Heart right ventricle (tissue), 16 donors: ENCODE results near the gene TMEM270. TPM values are rescaled to one million over a fixed set of nuclear protein-coding genes. Genes with fewer than 3 reads are reported as not detected.

ENCODE experiments used
- ATAC-seq, 8 donors: fragments of 200-7000 bp; cut with Tn5 transposase; one replicate each; pipeline ENCODE4 v1.9.1; 2020; ENCODE audit warnings: mild to moderate bottlenecking in 8 of 8, moderate library complexity in 8 of 8, moderate number of reproducible peaks in 1 of 8
- DNase-seq, 2 donors: peaks; one replicate each; pipeline ENCODE4 v3.0.0-alpha.2; 2020
- H3K27ac ChIP-seq, 10 donors: fragments of 200-600 bp; sonication (generic) in 2 of 10; one replicate each; pipeline versions ENCODE4 v1.5.0 to v1.8.0; 2020 to 2022; ENCODE audit warnings: mild to moderate bottlenecking in 3 of 10
- H3K27me3 ChIP-seq, 7 donors: fragments of 200-600 bp; one replicate each; pipeline ENCODE4 v1.8.0; 2021 to 2022; ENCODE audit warnings: mild to moderate bottlenecking in 2 of 7
- H3K36me3 ChIP-seq, 9 donors: fragments of 200-600 bp; sonication (generic) in 1 of 9; one replicate each; pipeline versions ENCODE4 v1.5.0 to v1.8.0; 2020 to 2022; ENCODE audit warnings: mild to moderate bottlenecking in 2 of 9
- H3K4me1 ChIP-seq, 9 donors: fragments of 200-600 bp; sonication (generic) in 1 of 9; one replicate each; pipeline versions ENCODE4 v1.5.0 to v1.8.0; 2020 to 2022; ENCODE audit warnings: mild to moderate bottlenecking in 4 of 9
- H3K4me3 ChIP-seq, 10 donors: fragments of 200-600 bp; sonication (generic) in 2 of 10; one replicate each; pipeline versions ENCODE4 v1.5.0 to v1.8.0; 2020 to 2022; ENCODE audit warnings: mild to moderate bottlenecking in 7 of 10, moderate library complexity in 2 of 10
- H3K9me3 ChIP-seq, 11 donors: fragments of 200-600 bp in 10 of 11; sonication (generic) in 2 of 11; one replicate each; pipeline versions ENCODE4 v1.5.0 to v1.8.0; 2013 to 2022; ENCODE audit warnings: mild to moderate bottlenecking in 2 of 11, control low read depth in 1 of 11, moderate library complexity in 1 of 11
- WGBS, 2 donors: extraction: QIAGEN DNeasy Blood & Tissue Kit; methylation state at CpG; one replicate each; pipeline ENCODE4 v1.1.7; 2013; ENCODE audit warnings: inconsistent platforms in 1 of 2; 5-methylcytosine and 5-hydroxymethylcytosine counted together
- intact Hi-C, 10 donors: fragments of 100-400 bp; cut with DNase I; formaldehyde crosslinking; loops; one replicate each; pipeline versions ENCODE4 v1.11.1 to v1.14.2; 2022
- polyA plus RNA-seq, 2 donors: library from polyadenylated mRNA; stranded (reverse); fragments of 200-250 nt; gene quantifications; one replicate each; pipeline ENCODE4 v1.2.3, GENCODE V29; 2013
- total RNA-seq, 10 donors: library from RNA; stranded (reverse); fragmentation: NEBNext Ultra II Directional in 3 of 10; extraction: Animal tissue kit (Norgen Biotek cat#: 25700) in 3 of 10; gene quantifications; one replicate each; pipeline versions ENCODE4 v1.2.1 to v1.2.4, GENCODE V29; 2021 to 2023
- TF ChIP-seq, protein P1 (sequence below), 9 donors: fragments of 200-600 bp; sonication (generic) in 2 of 9; IDR thresholded peaks; one replicate each; pipeline versions ENCODE4 v1.5.0 to v1.8.0; 2021 to 2022; ENCODE audit warnings: antibody characterized with exemption in 9 of 9, mild to moderate bottlenecking in 5 of 9, moderate library complexity in 1 of 9
- donor health status: Arrhythmogenic right ventricular cardiomyopathy.
- donor health status: ischemic (EF 13 %, LVEDD 7.1; RV severe dilation, severe dysfunction).
- donor health status: healthy with polysubstance abuse.
- donor health status: DM: no; HTN: yes; CAD: no.
- donor health status: DM: no; HTN: no; CAD: no.
- donor health status: ischemic (EF 25% LVEDD 6.9; RV normal size, moderate dysfunction).
- donor health status: ischemic (EF 25% LVEDD 5.7; RV mildly dilated, moderate dysfunction).
- donor health status: healthy.
- donor health status: DM: yes; HTN: yes; CAD: no.
- donor health status: Ischemic cardiomyopathy.
- donor health status: ischemic (EF 35%, LVEDD 5.7; RV mildly dilated, moderate dysfunction).
- donor health status: nonischemic (EF 11% LVEDD 7.7; RV severe dilation, severe dysfunction).
- donor health status: DM: yes; HTN: yes; CAD: no.
- donor health status: PGD.
- donor health status: ischemic (EF 29% LVEDD 5.4; RV normal size, mild dysfunction).
- donor health status: nonischemic (EF 23%, LVEDD 6.1; RV moderate dilation, normal function).

The TMEM270 gene
- total and polyA plus RNA-seq, 12 donors, result not detected

DNA sequence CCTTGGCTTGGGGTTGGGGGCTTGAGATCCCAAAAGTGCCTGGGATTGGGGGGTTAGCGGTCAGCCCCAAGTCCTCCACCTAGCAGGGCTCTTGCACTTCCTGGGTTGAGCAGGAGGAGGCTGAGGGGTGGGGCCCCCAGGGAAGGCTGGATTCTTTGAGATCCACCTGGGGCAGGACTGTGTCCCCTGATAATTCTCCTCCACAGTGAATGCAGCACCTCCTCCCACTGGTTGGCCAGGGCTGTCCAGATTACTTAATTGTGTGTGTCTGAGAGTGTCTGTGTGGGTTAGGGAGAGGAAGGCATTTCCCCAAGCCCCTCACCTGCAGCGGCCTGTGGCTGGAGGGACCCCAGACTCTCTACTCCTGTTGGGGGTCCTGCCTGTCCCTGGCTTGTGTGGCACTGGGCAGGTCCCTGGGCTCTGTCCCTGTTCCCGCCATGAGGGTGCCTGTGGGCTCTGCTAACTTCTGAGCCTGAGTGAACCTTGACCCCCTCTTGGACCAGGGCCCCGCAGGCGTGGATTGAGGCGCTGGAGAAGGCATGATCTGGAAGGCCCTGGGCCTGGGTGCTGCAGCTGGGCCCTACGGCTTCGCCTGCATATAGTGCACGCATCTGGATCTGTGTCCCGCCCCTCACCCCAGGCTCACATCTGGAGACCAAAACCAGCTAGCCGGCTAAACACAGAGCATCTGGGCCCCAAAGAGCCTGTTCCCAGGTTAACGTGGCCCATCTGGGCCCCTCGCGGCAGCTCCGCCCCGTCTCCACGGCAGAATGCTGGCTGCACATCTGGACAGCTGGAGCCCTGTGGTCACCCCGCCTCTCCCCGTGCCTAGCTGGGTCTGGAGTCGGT, 10.4 kb downstream of the TMEM270 start:
- 73 to 79% methylated on average over 20 of the region's 20 CpGs for WGBS, 2 donors
- intact Hi-C loops, result loop anchor here in 2 of 10 donors (10.0 kb wide), 2 partner anchors 103 to 333 kb away; no protein-coding TSS in a partner anchor
- Histone ChIP-seq H3K9me3 (no peaks in the 10 kb centered on the region), H3K27me3 (no peaks in the 10 kb centered on the region), H3K36me3 (no peaks in the 10 kb centered on the region), H3K27ac (peak overlapping the region in 2 of 10 donors; percentile 1 to 21), H3K4me3 (no peak overlapping the region), H3K4me1 (peaks cover 6 to 41% (median 19%) of the 10 kb centered on the region in 9 donors)
- ATAC-seq, result peak; percentile 21 to 55 (median 34)
- TF ChIP-seq, protein P1, sequence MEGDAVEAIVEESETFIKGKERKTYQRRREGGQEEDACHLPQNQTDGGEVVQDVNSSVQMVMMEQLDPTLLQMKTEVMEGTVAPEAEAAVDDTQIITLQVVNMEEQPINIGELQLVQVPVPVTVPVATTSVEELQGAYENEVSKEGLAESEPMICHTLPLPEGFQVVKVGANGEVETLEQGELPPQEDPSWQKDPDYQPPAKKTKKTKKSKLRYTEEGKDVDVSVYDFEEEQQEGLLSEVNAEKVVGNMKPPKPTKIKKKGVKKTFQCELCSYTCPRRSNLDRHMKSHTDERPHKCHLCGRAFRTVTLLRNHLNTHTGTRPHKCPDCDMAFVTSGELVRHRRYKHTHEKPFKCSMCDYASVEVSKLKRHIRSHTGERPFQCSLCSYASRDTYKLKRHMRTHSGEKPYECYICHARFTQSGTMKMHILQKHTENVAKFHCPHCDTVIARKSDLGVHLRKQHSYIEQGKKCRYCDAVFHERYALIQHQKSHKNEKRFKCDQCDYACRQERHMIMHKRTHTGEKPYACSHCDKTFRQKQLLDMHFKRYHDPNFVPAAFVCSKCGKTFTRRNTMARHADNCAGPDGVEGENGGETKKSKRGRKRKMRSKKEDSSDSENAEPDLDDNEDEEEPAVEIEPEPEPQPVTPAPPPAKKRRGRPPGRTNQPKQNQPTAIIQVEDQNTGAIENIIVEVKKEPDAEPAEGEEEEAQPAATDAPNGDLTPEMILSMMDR (IDR thresholded peaks at IDR 0.05), result no peak
- peak in 1 of 2 donors; percentile 45 for DNase-seq

DNA sequence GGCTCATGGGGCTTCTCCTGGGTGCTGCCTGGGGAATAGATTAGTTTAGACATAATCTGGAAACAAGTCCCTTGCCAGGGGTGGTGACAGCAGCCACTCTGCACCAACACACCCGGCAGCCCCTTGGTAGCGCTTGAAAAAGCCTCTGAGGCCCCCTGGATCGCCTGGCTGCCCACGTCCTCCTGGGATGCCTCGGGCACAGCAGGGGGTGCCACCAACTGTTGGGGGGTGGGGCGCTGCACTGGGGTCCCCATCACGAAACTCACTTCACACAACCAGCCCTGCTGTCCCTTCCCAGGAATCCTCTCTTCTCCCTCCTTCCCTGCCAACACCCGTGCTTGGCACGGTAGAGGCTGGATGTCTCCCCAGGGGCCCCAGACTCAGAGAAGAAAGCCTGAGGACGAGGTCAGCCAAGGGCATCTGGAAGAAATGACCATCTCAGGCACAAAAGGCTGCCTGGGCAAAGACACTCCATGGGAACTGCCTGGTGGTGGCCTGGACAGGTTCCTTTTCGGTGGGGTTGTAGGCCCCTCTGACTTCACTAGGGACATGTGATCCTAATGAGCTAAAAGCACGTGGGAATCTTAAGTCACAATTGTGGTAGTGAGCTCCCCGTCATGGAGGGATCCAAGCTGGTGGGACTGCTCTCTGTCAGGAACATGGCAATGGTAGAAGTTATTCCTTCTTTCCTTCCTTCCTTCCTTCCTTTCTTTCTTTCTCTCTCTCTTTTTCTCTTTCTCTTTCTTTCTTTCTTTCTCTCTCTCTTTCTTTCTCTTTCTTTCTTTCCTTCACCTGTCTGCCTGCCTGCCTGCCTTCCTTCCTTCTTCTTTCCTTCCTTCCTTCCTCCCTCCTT, 11.3 kb downstream of the TMEM270 start:
- DNase-seq, result no peak
- H3K27me3 ChIP-seq, result no peaks in the 10 kb centered on the region
- H3K4me1 ChIP-seq, result peaks cover 6 to 43% (median 19%) of the 10 kb centered on the region in 9 donors
- TF ChIP-seq, protein P1 (IDR thresholded peaks at IDR 0.05), result no peak
- no peak overlapping the region for H3K27ac ChIP-seq
- no peak for ATAC-seq
- intact Hi-C loops, result loop anchor here in 2 of 10 donors (10.0 kb wide), 2 partner anchors 103 to 333 kb away; no protein-coding TSS in a partner anchor
- 68% methylated on average over 11 to 13 of the region's 13 CpGs for WGBS, 2 donors
- H3K36me3 ChIP-seq, result no peaks in the 10 kb centered on the region
- H3K9me3 ChIP-seq, result no peaks in the 10 kb centered on the region
- no peak overlapping the region for H3K4me3 ChIP-seq

DNA sequence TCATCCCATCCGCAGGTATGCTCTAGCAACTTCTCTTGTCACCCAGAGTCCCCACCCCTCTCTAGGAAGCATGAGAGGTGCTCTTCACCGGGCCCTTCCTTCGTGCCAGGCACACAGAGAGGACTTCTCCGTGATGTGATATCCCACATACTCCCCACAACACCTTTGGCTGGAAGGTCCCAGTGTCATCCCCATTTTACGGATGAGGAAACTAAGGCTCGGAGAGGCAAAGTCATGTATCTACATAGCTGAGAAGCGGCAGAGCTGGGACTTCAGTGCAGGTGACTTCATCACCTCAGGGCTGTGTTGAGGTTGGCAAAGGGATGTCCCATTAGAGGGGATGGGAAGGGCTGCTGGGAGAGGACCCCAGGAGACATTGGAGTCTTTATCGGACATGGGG, 15.4 kb downstream of the TMEM270 start:
- Histone ChIP-seq H3K27me3 (peaks cover 0 to 10% (median 0%) of the 10 kb centered on the region in 7 donors), H3K27ac (no peak overlapping the region), H3K36me3 (no peaks in the 10 kb centered on the region), H3K4me3 (no peak overlapping the region), H3K9me3 (no peaks in the 10 kb centered on the region), H3K4me1 (peaks cover 19 to 50% (median 30%) of the 10 kb centered on the region in 9 donors)
- intact Hi-C loops, result loop anchor here in 2 of 10 donors (10.0 kb wide), 2 partner anchors 98 to 328 kb away; no protein-coding TSS in a partner anchor
- TF ChIP-seq, protein P1 (IDR thresholded peaks at IDR 0.05), result no peak
- no peak for DNase-seq
- WGBS, 2 donors, result 95 to 96% methylated on average over 8 of the region's 8 CpGs
- ATAC-seq, result no peak

DNA sequence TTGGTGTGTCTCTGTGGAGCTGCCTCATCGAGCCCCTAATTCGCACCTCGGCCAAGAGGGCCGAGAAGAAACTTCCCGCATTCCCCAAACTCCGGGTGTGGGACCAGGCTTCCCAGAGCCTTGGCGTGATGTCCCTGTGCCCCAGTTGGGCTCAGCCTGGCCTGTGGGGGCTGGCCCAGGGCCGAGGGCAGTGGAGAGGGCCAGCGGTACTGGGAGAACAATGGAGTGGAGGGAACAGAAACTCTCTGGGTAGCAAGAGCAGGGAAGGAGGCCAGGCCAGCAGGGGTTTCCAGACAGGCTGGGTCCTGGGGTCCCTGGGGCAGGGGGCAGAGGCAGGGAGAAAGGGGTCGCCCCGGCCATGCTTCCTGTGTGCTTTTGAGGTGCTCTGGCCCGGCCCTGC, 16.0 kb downstream of the TMEM270 start:
- ATAC-seq (no peak), DNase-seq (no peak)
- intact Hi-C loops, result loop anchor here in 2 of 10 donors (10.0 kb wide), 2 partner anchors 98 to 328 kb away; no protein-coding TSS in a partner anchor
- Histone ChIP-seq H3K4me3 (no peak overlapping the region), H3K36me3 (no peaks in the 10 kb centered on the region), H3K27ac (no peak overlapping the region), H3K9me3 (no peaks in the 10 kb centered on the region), H3K27me3 (peaks cover 0 to 10% (median 0%) of the 10 kb centered on the region in 7 donors), H3K4me1 (peaks cover 22 to 50% (median 31%) of the 10 kb centered on the region in 9 donors)
- WGBS, 2 donors, result 83 to 86% methylated on average over 12 of the region's 12 CpGs
- TF ChIP-seq, protein P1 (IDR thresholded peaks at IDR 0.05), result no peak
